HEK293 (cell line): Measurements from ENCODE around the gene HTR1D.

Experiments used
- EGR2 ChIP-seq: fragments of 450-650 bp; formaldehyde crosslinking; IDR thresholded peaks from 2 replicates; pipeline ENCODE4 v1.5.1; 2016; ENCODE audit warnings: low read depth, missing biosample characterization, missing genetic modification characterization
- FEZF1 ChIP-seq: fragments of 450-650 bp; formaldehyde crosslinking; IDR thresholded peaks from 2 replicates; pipeline ENCODE4 v1.5.1; 2016; ENCODE audit warnings: missing biosample characterization, missing genetic modification characterization
- KLF10 ChIP-seq: fragments of 450-650 bp; IDR thresholded peaks from 2 replicates; pipeline ENCODE4 v1.5.1; 2018; ENCODE audit warnings: missing biosample characterization, mild to moderate bottlenecking, missing genetic modification characterization
- KLF9 ChIP-seq: fragments of 450-650 bp; formaldehyde crosslinking; IDR thresholded peaks from 2 replicates; pipeline ENCODE4 v1.5.1; 2016; ENCODE audit warnings: missing biosample characterization, missing genetic modification characterization, low read depth
- MYNN ChIP-seq: fragments of 450-650 bp; formaldehyde crosslinking; IDR thresholded peaks from 2 replicates; pipeline ENCODE4 v1.5.1; 2016; ENCODE audit warnings: missing biosample characterization, missing genetic modification characterization, borderline replicate concordance
- RBAK ChIP-seq: fragments of 450-650 bp; formaldehyde crosslinking; IDR thresholded peaks from 2 replicates; pipeline ENCODE4 v1.5.1; 2016; ENCODE audit warnings: missing biosample characterization, missing genetic modification characterization
- SETDB1 ChIP-seq: IDR thresholded peaks from one replicate; pipeline ENCODE4 v1.6.1; 2017; ENCODE audit warnings: mild to moderate bottlenecking, low read length, moderate library complexity, mixed read lengths; ENCODE audit not compliant: insufficient read length
- YY1 ChIP-seq: fragments of 450-650 bp; formaldehyde crosslinking; IDR thresholded peaks from 2 replicates; pipeline ENCODE4 v1.5.1; 2018; ENCODE audit warnings: missing biosample characterization, missing genetic modification characterization
- ZBTB48 ChIP-seq: fragments of 450-650 bp; formaldehyde crosslinking; IDR thresholded peaks from 2 replicates; pipeline ENCODE4 v1.5.1; 2016; ENCODE audit warnings: missing biosample characterization, missing genetic modification characterization
- ZFP3 ChIP-seq: fragments of 450-650 bp; formaldehyde crosslinking; IDR thresholded peaks from 2 replicates; pipeline ENCODE4 v1.5.1; 2016; ENCODE audit warnings: low read depth, missing biosample characterization, missing genetic modification characterization
- ZNF132 ChIP-seq: fragments of 450-650 bp; formaldehyde crosslinking; IDR thresholded peaks from 2 replicates; pipeline ENCODE4 v1.5.1; 2017; ENCODE audit warnings: missing biosample characterization, missing genetic modification characterization, borderline replicate concordance
- ZNF2 ChIP-seq: fragments of 450-650 bp; formaldehyde crosslinking; IDR thresholded peaks from 2 replicates; pipeline ENCODE4 v1.5.1; 2016; ENCODE audit warnings: missing biosample characterization, missing genetic modification characterization
- ZNF23 ChIP-seq: fragments of 450-650 bp; formaldehyde crosslinking; IDR thresholded peaks from 2 replicates; pipeline ENCODE4 v1.5.1; 2016; ENCODE audit warnings: missing biosample characterization, missing genetic modification characterization, borderline replicate concordance
- ZNF335 ChIP-seq: fragments of 450-650 bp; formaldehyde crosslinking; conservative IDR thresholded peaks from 2 replicates; pipeline ENCODE4 v1.5.1; 2016; ENCODE audit warnings: missing biosample characterization, missing genetic modification characterization
- ZNF416 ChIP-seq: fragments of 450-650 bp; formaldehyde crosslinking; IDR thresholded peaks from 2 replicates; pipeline ENCODE4 v1.5.1; 2016; ENCODE audit warnings: missing biosample characterization, missing genetic modification characterization
- ZNF423 ChIP-seq: fragments of 450-650 bp; formaldehyde crosslinking; IDR thresholded peaks from 2 replicates; pipeline ENCODE4 v1.5.1; 2016; ENCODE audit warnings: missing biosample characterization, missing genetic modification characterization
- ZNF501 ChIP-seq: fragments of 450-650 bp; formaldehyde crosslinking; IDR thresholded peaks from 2 replicates; pipeline ENCODE4 v1.5.1; 2016; ENCODE audit warnings: missing biosample characterization, missing genetic modification characterization
- ZNF544 ChIP-seq: fragments of 450-650 bp; formaldehyde crosslinking; IDR thresholded peaks from 2 replicates; pipeline ENCODE4 v1.5.0; 2017; ENCODE audit warnings: missing biosample characterization, missing genetic modification characterization
- ZNF555 ChIP-seq: fragments of 450-650 bp; formaldehyde crosslinking; conservative IDR thresholded peaks from 2 replicates; pipeline ENCODE4 v1.5.1; 2017; ENCODE audit warnings: missing biosample characterization, mild to moderate bottlenecking, missing genetic modification characterization, inconsistent platforms
- ZNF610 ChIP-seq: fragments of 450-650 bp; formaldehyde crosslinking; IDR thresholded peaks from 2 replicates; pipeline ENCODE4 v1.5.1; 2016; ENCODE audit warnings: missing biosample characterization, missing genetic modification characterization, borderline replicate concordance
- ZNF626 ChIP-seq: fragments of 450-650 bp; sonication (Bioruptor Pico); formaldehyde crosslinking; IDR thresholded peaks from 2 replicates; pipeline ENCODE4 v1.5.1; 2018; ENCODE audit warnings: missing biosample characterization, missing genetic modification characterization, inconsistent platforms
- ZNF747 ChIP-seq: fragments of 450-650 bp; formaldehyde crosslinking; IDR thresholded peaks from 2 replicates; pipeline ENCODE4 v1.5.1; 2016; ENCODE audit warnings: missing biosample characterization, missing genetic modification characterization
- ZNF768 ChIP-seq: fragments of 450-650 bp; formaldehyde crosslinking; IDR thresholded peaks from 2 replicates; pipeline ENCODE4 v1.5.1; 2018; ENCODE audit warnings: missing biosample characterization, mild to moderate bottlenecking, missing genetic modification characterization
- ZNF776 ChIP-seq: fragments of 450-650 bp; formaldehyde crosslinking; IDR thresholded peaks from 2 replicates; pipeline ENCODE4 v1.5.0; 2017; ENCODE audit warnings: missing biosample characterization, missing genetic modification characterization, borderline replicate concordance
- ZNF785 ChIP-seq: fragments of 450-650 bp; formaldehyde crosslinking; IDR thresholded peaks from 2 replicates; pipeline ENCODE4 v1.5.1; 2016; ENCODE audit warnings: missing biosample characterization, missing genetic modification characterization
- TF ChIP-seq, protein P1 (sequence below): fragments of 450-650 bp; IDR thresholded peaks from 2 replicates; pipeline ENCODE4 v1.5.1; 2018; ENCODE audit warnings: missing biosample characterization, mild to moderate bottlenecking, missing genetic modification characterization
- TF ChIP-seq, protein P2 (sequence below): fragments of 450-650 bp; formaldehyde crosslinking; IDR thresholded peaks from 2 replicates; pipeline ENCODE4 v1.5.1; 2017; ENCODE audit warnings: missing biosample characterization, missing genetic modification characterization
- TF ChIP-seq, protein P3 (sequence below): fragments of 450-650 bp; formaldehyde crosslinking; IDR thresholded peaks from 2 replicates; pipeline ENCODE4 v1.5.1; 2017; ENCODE audit warnings: missing biosample characterization, missing genetic modification characterization
- TF ChIP-seq, protein P4 (sequence below): fragments of 450-650 bp; formaldehyde crosslinking; IDR thresholded peaks from 2 replicates; pipeline ENCODE4 v1.5.1; 2017; ENCODE audit warnings: missing biosample characterization, missing genetic modification characterization
- TF ChIP-seq, protein P5 (sequence below): fragments of 450-650 bp; formaldehyde crosslinking; IDR thresholded peaks from 2 replicates; pipeline ENCODE4 v1.5.1; 2016; ENCODE audit warnings: missing biosample characterization, missing genetic modification characterization, low read depth

The HTR1D gene

DNA sequence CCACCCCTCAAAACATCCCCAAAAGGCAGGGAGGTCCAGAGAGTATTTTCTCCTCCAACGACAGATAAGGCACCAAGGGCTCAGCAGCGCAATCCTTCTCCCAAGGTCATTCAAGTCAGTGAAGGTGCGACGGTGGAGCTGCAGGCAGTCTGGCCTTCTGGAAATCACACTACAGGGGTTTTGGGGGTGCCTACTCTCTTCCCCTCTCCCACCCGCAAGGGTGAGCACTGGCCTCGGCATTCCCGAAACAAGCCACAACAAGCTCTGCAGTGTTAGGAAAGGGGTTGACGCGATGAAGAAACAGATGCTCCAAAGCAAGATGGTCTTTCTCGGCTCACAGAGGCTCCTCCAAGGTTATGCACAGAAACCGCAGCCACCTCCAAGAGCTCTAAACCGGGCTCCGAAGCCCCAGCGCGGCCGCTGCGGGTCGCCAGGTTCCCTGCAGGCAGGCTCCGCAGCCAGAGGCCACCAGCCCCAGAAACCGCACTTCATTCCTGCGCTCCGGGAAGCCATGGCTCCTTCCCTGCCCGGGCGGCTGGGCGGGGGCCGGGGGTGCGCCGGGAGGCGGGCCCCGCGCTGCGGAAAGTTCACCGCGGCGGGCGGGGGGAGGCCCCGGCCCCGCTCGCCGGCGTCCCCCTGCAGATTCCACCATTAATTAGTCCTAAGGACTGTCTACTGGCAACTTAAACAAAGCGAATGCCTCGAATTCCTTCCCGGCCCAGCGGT, 49.8 kb downstream of the HTR1D start (continued):
- TF ChIP-seq, protein P1, sequence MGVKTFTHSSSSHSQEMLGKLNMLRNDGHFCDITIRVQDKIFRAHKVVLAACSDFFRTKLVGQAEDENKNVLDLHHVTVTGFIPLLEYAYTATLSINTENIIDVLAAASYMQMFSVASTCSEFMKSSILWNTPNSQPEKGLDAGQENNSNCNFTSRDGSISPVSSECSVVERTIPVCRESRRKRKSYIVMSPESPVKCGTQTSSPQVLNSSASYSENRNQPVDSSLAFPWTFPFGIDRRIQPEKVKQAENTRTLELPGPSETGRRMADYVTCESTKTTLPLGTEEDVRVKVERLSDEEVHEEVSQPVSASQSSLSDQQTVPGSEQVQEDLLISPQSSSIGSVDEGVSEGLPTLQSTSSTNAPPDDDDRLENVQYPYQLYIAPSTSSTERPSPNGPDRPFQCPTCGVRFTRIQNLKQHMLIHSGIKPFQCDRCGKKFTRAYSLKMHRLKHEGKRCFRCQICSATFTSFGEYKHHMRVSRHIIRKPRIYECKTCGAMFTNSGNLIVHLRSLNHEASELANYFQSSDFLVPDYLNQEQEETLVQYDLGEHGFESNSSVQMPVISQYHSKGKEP (tag by site-specific recombination): no peak
- TF ChIP-seq ZNF2: no peak
- no peak for TF ChIP-seq ZNF501 (tag by site-specific recombination)
- 0 out of 2 replicates have a peak, but pooled peaks have one; percentile 23 for TF ChIP-seq ZBTB48 (tag by site-specific recombination)
- TF ChIP-seq ZNF747: no peak
- TF ChIP-seq ZNF610 (tag by site-specific recombination): no peak
- TF ChIP-seq YY1 (tag by site-specific recombination): peak; percentile 66; the same call in 1 of the 2 replicates
- peak; percentile 56; the same call in 1 of the 2 replicates for TF ChIP-seq KLF10 (tag by site-specific recombination)
- TF ChIP-seq MYNN (tag by site-specific recombination): no peak
- TF ChIP-seq ZNF626 (tag by site-specific recombination): no peak
- peak; percentile 58; the same call in 1 of the 2 replicates for TF ChIP-seq KLF9 (tag by site-specific recombination)
- TF ChIP-seq, protein P2, sequence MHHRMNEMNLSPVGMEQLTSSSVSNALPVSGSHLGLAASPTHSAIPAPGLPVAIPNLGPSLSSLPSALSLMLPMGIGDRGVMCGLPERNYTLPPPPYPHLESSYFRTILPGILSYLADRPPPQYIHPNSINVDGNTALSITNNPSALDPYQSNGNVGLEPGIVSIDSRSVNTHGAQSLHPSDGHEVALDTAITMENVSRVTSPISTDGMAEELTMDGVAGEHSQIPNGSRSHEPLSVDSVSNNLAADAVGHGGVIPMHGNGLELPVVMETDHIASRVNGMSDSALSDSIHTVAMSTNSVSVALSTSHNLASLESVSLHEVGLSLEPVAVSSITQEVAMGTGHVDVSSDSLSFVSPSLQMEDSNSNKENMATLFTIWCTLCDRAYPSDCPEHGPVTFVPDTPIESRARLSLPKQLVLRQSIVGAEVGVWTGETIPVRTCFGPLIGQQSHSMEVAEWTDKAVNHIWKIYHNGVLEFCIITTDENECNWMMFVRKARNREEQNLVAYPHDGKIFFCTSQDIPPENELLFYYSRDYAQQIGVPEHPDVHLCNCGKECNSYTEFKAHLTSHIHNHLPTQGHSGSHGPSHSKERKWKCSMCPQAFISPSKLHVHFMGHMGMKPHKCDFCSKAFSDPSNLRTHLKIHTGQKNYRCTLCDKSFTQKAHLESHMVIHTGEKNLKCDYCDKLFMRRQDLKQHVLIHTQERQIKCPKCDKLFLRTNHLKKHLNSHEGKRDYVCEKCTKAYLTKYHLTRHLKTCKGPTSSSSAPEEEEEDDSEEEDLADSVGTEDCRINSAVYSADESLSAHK: no peak
- TF ChIP-seq, protein P3, sequence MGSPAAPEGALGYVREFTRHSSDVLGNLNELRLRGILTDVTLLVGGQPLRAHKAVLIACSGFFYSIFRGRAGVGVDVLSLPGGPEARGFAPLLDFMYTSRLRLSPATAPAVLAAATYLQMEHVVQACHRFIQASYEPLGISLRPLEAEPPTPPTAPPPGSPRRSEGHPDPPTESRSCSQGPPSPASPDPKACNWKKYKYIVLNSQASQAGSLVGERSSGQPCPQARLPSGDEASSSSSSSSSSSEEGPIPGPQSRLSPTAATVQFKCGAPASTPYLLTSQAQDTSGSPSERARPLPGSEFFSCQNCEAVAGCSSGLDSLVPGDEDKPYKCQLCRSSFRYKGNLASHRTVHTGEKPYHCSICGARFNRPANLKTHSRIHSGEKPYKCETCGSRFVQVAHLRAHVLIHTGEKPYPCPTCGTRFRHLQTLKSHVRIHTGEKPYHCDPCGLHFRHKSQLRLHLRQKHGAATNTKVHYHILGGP (tag by site-specific recombination): no peak
- TF ChIP-seq ZNF555 (tag by site-specific recombination): no peak
- no peak for TF ChIP-seq ZNF23 (tag by site-specific recombination)
- TF ChIP-seq, protein P4, sequence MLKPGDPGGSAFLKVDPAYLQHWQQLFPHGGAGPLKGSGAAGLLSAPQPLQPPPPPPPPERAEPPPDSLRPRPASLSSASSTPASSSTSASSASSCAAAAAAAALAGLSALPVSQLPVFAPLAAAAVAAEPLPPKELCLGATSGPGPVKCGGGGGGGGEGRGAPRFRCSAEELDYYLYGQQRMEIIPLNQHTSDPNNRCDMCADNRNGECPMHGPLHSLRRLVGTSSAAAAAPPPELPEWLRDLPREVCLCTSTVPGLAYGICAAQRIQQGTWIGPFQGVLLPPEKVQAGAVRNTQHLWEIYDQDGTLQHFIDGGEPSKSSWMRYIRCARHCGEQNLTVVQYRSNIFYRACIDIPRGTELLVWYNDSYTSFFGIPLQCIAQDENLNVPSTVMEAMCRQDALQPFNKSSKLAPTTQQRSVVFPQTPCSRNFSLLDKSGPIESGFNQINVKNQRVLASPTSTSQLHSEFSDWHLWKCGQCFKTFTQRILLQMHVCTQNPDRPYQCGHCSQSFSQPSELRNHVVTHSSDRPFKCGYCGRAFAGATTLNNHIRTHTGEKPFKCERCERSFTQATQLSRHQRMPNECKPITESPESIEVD (tag by site-specific recombination): no peak
- no peak for TF ChIP-seq ZNF416 (tag by site-specific recombination)
- TF ChIP-seq RBAK (tag by site-specific recombination): no peak
- peak; percentile 90 for TF ChIP-seq ZNF423 (tag by site-specific recombination)
- TF ChIP-seq ZNF132 (tag by site-specific recombination): no peak
- peak; percentile 45 for TF ChIP-seq ZNF335 (tag by site-specific recombination)
- no peak for TF ChIP-seq ZNF544
- TF ChIP-seq ZNF785 (tag by site-specific recombination): no peak
- TF ChIP-seq EGR2 (tag by site-specific recombination): no peak
- TF ChIP-seq FEZF1 (tag by site-specific recombination): peak; percentile 73
- no peak for TF ChIP-seq SETDB1
- no peak for TF ChIP-seq ZNF776 (tag by site-specific recombination)
- TF ChIP-seq ZNF768 (tag by site-specific recombination): no peak
- TF ChIP-seq ZFP3 (tag by site-specific recombination): no peak
- TF ChIP-seq, protein P5, sequence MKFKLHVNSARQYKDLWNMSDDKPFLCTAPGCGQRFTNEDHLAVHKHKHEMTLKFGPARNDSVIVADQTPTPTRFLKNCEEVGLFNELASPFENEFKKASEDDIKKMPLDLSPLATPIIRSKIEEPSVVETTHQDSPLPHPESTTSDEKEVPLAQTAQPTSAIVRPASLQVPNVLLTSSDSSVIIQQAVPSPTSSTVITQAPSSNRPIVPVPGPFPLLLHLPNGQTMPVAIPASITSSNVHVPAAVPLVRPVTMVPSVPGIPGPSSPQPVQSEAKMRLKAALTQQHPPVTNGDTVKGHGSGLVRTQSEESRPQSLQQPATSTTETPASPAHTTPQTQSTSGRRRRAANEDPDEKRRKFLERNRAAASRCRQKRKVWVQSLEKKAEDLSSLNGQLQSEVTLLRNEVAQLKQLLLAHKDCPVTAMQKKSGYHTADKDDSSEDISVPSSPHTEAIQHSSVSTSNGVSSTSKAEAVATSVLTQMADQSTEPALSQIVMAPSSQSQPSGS: no peak
